H9 (cell line): ENCODE measurements around the gene OGFOD2. TPM values are rescaled to one million over a fixed set of nuclear protein-coding genes. Genes with fewer than 3 reads are reported as not detected.
A peak's percentile ranks its signal among the peaks of the same experiment; 100 is the strongest.

Experiments used
- DNase-seq: peaks from one replicate; pipeline ENCODE4 v3.0.0-alpha.2; 2017
- H2AFZ ChIP-seq: one replicate; pipeline ENCODE4 v1.6.1; 2013; ENCODE audit warnings: mild to moderate bottlenecking, low read length, control low read depth, moderate library complexity
- H2AK5ac ChIP-seq: 2 replicates; pipeline ENCODE4 v1.6.1; 2013; ENCODE audit warnings: low read length, control low read depth, mixed read lengths; ENCODE audit not compliant: insufficient read length
- H2BK120ac ChIP-seq: one replicate; pipeline ENCODE4 v1.6.1; 2013; ENCODE audit warnings: low read depth, mild to moderate bottlenecking, low read length, control low read depth, inconsistent platforms; ENCODE audit not compliant: poor library complexity, severe bottlenecking
- H2BK12ac ChIP-seq: 2 replicates; pipeline ENCODE4 v1.6.1; 2013; ENCODE audit warnings: low read length, control low read depth, mixed read lengths, low read depth; ENCODE audit not compliant: insufficient read length
- H2BK15ac ChIP-seq: 2 replicates; pipeline ENCODE4 v1.6.1; 2013; ENCODE audit warnings: low read depth, low read length, control low read depth
- H2BK20ac ChIP-seq: one replicate; pipeline ENCODE4 v1.6.1; 2013; ENCODE audit warnings: low read depth, mild to moderate bottlenecking, low read length, control low read depth, inconsistent platforms; ENCODE audit not compliant: poor library complexity, severe bottlenecking
- H2BK5ac ChIP-seq: 2 replicates; pipeline ENCODE4 v1.6.1; 2013; ENCODE audit warnings: low read length, control low read depth, mixed read lengths; ENCODE audit not compliant: insufficient read length
- H3K14ac ChIP-seq: 2 replicates; pipeline ENCODE4 v1.6.1; 2013; ENCODE audit warnings: low read length, control low read depth; ENCODE audit not compliant: insufficient read depth
- H3K18ac ChIP-seq: 2 replicates; pipeline ENCODE4 v1.6.1; 2013; ENCODE audit warnings: low read depth, mild to moderate bottlenecking, mixed read lengths, low read length, control low read depth; ENCODE audit not compliant: insufficient read length
- H3K23ac ChIP-seq: 2 replicates; pipeline ENCODE4 v1.6.1; 2013; ENCODE audit warnings: low read length, control low read depth, mixed read lengths, low read depth; ENCODE audit not compliant: insufficient read length
- H3K23me2 ChIP-seq: 2 replicates; pipeline ENCODE4 v1.6.1; 2013; ENCODE audit warnings: low read depth, mild to moderate bottlenecking, mixed read lengths, low read length, control low read depth; ENCODE audit not compliant: insufficient read length, poor library complexity, severe bottlenecking
- H3K27ac ChIP-seq: 2 replicates; pipeline ENCODE4 v1.5.1; 2013; ENCODE audit warnings: low read length, control low read depth, mixed read lengths, low read depth; ENCODE audit not compliant: insufficient read length
- H3K27me3 ChIP-seq: 2 replicates; pipeline ENCODE4 v1.6.1; 2013; ENCODE audit warnings: low read length, control low read depth, inconsistent platforms; ENCODE audit not compliant: insufficient read depth
- H3K4ac ChIP-seq: 2 replicates; pipeline ENCODE4 v1.6.1; 2013; ENCODE audit warnings: low read depth, mild to moderate bottlenecking, control low read depth, inconsistent platforms, low read length, moderate library complexity
- H3K4me1 ChIP-seq: 2 replicates; pipeline ENCODE4 v1.6.1; 2013; ENCODE audit warnings: low read length, control low read depth, inconsistent platforms; ENCODE audit not compliant: insufficient read depth
- H3K4me2 ChIP-seq: 2 replicates; pipeline ENCODE4 v1.6.1; 2013; ENCODE audit warnings: low read length, control low read depth, mixed read lengths; ENCODE audit not compliant: insufficient read length, insufficient read depth
- H3K56ac ChIP-seq: 2 replicates; pipeline ENCODE4 v1.6.1; 2013; ENCODE audit warnings: low read depth, mild to moderate bottlenecking, mixed read lengths, low read length, control low read depth; ENCODE audit not compliant: insufficient read length
- H3K79me1 ChIP-seq: 2 replicates; pipeline ENCODE4 v1.6.1; 2013; ENCODE audit warnings: low read depth, mild to moderate bottlenecking, moderate library complexity, low read length, control low read depth, inconsistent platforms; ENCODE audit not compliant: insufficient read depth, poor library complexity, severe bottlenecking
- H3K79me2 ChIP-seq: 2 replicates; pipeline ENCODE4 v1.6.1; 2013; ENCODE audit warnings: low read length, control low read depth, inconsistent platforms; ENCODE audit not compliant: insufficient read depth
- H3K9ac ChIP-seq: 2 replicates; pipeline ENCODE4 v1.6.1; 2013; ENCODE audit warnings: low read length, control low read depth, mixed read lengths; ENCODE audit not compliant: insufficient read length; ENCODE audit errors: extremely low read depth
- H3K9me3 ChIP-seq: one replicate; pipeline ENCODE4 v1.6.1; 2013; ENCODE audit warnings: low read depth, low read length, inconsistent platforms; ENCODE audit not compliant: control insufficient read depth
- H3T11ph ChIP-seq: one replicate; pipeline ENCODE4 v1.6.1; 2013; ENCODE audit warnings: mild to moderate bottlenecking, low read length, control low read depth, inconsistent platforms
- H4K20me1 ChIP-seq: one replicate; pipeline ENCODE4 v1.6.1; 2013; ENCODE audit not compliant: control insufficient read depth, insufficient read length, insufficient read depth
- H4K5ac ChIP-seq: 2 replicates; pipeline ENCODE4 v1.6.1; 2013; ENCODE audit warnings: low read depth, mild to moderate bottlenecking, mixed read lengths, low read length, control low read depth; ENCODE audit not compliant: insufficient read length
- H4K8ac ChIP-seq: replicated peaks from 2 replicates; pipeline ENCODE4 v1.6.1; 2013; ENCODE audit warnings: low read length, control low read depth, mixed read lengths, low read depth; ENCODE audit not compliant: insufficient read length
- H4K91ac ChIP-seq: 2 replicates; pipeline ENCODE4 v1.6.1; 2013; ENCODE audit warnings: low read depth, mild to moderate bottlenecking, moderate library complexity, mixed read lengths, low read length, control low read depth; ENCODE audit not compliant: insufficient read length
- H3K27ac Mint-ChIP-seq, 3 experiments: 2 replicates in 2 of 3; 3 replicates in 1 of 3; pipeline ENCODE4 v1.8.0; 2020 to 2021; ENCODE audit warnings: mixed read lengths in 3 of 3, mild to moderate bottlenecking in 1 of 3, moderate library complexity in 1 of 3
- H3K27me3 Mint-ChIP-seq: 2 replicates; pipeline ENCODE4 v1.8.0; 2021; ENCODE audit warnings: low read depth, mild to moderate bottlenecking, moderate library complexity, mixed read lengths
- H3K36me3 Mint-ChIP-seq, 3 experiments: 2 replicates in 2 of 3; 3 replicates in 1 of 3; pipeline ENCODE4 v1.8.0; 2020 to 2021; ENCODE audit warnings: low read depth in 3 of 3, mixed read lengths in 3 of 3; ENCODE audit not compliant: insufficient read depth in 1 of 3
- H3K4me1 Mint-ChIP-seq, 2 experiments: 2 replicates each; pipeline ENCODE4 v1.8.0; 2020; ENCODE audit warnings: mixed read lengths in 2 of 2
- H3K4me3 Mint-ChIP-seq, 2 experiments: 2 replicates in 1 of 2; 3 replicates in 1 of 2; pipeline ENCODE4 v1.8.0; 2020 to 2021; ENCODE audit warnings: mild to moderate bottlenecking in 2 of 2, mixed read lengths in 2 of 2, moderate library complexity in 1 of 2
- H3K9me3 Mint-ChIP-seq, 2 experiments: 2 replicates in 1 of 2; 3 replicates in 1 of 2; pipeline ENCODE4 v1.8.0; 2020; ENCODE audit warnings: mild to moderate bottlenecking in 2 of 2, mixed read lengths in 2 of 2, moderate library complexity in 1 of 2
- WGBS: extraction: QIAGEN DNeasy Blood & Tissue Kit; methylation state at CpG from one replicate; pipeline ENCODE4 v1.1.7; 2013; ENCODE audit warnings: missing lambda C conversion rate, low lambda C conversion rate, mixed read lengths; ENCODE audit not compliant: insufficient read length; ENCODE audit errors: extremely low coverage; 5-methylcytosine and 5-hydroxymethylcytosine counted together
- total RNA-seq: library from RNA; stranded (reverse); gene quantifications from 2 replicates; pipeline ENCODE4 v1.2.1, GENCODE V29; 2021
- TF ChIP-seq, protein P1 (sequence below): fragments of 200-600 bp; sonication (generic); conservative IDR thresholded peaks from 3 replicates; pipeline ENCODE4 v1.8.0; 2021; ENCODE audit warnings: antibody characterized with exemption, mild to moderate bottlenecking

The OGFOD2 gene
- total RNA-seq, 1 experiment from 2014 or later, result 14.7 TPM

GRCh38 chr12:122980183-122981035 is 5.4 kb downstream of the OGFOD2 start, which contains the start of gene ARL6IP4:
TSS of gene ARL6IP4 (plus strand) at chr12:122980681. CDS start at chr12:122981140, 459 bp downstream.
- H2BK12ac ChIP-seq, result no peak within 1 kb of the TSS
- H2BK5ac ChIP-seq, result no peak within 1 kb of the TSS
- H3K23ac ChIP-seq, result no peak within 1 kb of the TSS
- TF ChIP-seq, protein P1, sequence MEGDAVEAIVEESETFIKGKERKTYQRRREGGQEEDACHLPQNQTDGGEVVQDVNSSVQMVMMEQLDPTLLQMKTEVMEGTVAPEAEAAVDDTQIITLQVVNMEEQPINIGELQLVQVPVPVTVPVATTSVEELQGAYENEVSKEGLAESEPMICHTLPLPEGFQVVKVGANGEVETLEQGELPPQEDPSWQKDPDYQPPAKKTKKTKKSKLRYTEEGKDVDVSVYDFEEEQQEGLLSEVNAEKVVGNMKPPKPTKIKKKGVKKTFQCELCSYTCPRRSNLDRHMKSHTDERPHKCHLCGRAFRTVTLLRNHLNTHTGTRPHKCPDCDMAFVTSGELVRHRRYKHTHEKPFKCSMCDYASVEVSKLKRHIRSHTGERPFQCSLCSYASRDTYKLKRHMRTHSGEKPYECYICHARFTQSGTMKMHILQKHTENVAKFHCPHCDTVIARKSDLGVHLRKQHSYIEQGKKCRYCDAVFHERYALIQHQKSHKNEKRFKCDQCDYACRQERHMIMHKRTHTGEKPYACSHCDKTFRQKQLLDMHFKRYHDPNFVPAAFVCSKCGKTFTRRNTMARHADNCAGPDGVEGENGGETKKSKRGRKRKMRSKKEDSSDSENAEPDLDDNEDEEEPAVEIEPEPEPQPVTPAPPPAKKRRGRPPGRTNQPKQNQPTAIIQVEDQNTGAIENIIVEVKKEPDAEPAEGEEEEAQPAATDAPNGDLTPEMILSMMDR, result no peak
- no peak within 1 kb of the TSS for H2AK5ac ChIP-seq
- Mint-ChIP-seq H3K27me3 (no peaks in the 10 kb centered on the region), H3K9me3 (no peaks in the 10 kb centered on the region), H3K36me3 (peaks cover 0 to 20% (median 8%) of the 10 kb centered on the region in 3 experiments; a peak in 4 of 7 replicates), H3K4me3 (peak within 1 kb of the TSS; percentile 88 to 93), H3K27ac (peak within 1 kb of the TSS in 2 of 3 experiments; percentile 85 to 87; a peak in 3 of 7 replicates), H3K4me1 (peaks cover 18 to 41% of the 10 kb centered on the region in 2 experiments)
- H3K27ac ChIP-seq, result no peak within 1 kb of the TSS
- no peak within 1 kb of the TSS for H2BK20ac ChIP-seq
- no peaks in the 10 kb centered on the region for H3K27me3 ChIP-seq
- no peaks in the 10 kb centered on the region for H4K20me1 ChIP-seq
- H2BK15ac ChIP-seq, result no peak within 1 kb of the TSS; the same call in 1 of the 2 replicates
- H3K79me2 ChIP-seq, result no peaks in the 10 kb centered on the region
- no peak for DNase-seq
- WGBS, result no CpG with 5 or more reads among the region's 96 CpGs
- H4K5ac ChIP-seq, result no peak within 1 kb of the TSS
- no peaks in the 10 kb centered on the region for H3K79me1 ChIP-seq
- H2AFZ ChIP-seq, result no peak within 1 kb of the TSS
- H3T11ph ChIP-seq, result no peak within 1 kb of the TSS
- H3K4me2 ChIP-seq, result peak within 1 kb of the TSS; percentile 79
- no peak within 1 kb of the TSS for H4K8ac ChIP-seq
- peaks cover 8% of the 10 kb centered on the region; the same call in 1 of the 2 replicates for H3K4me1 ChIP-seq
- no peak within 1 kb of the TSS for H3K56ac ChIP-seq
- peaks cover 17% of the 10 kb centered on the region for H3K23me2 ChIP-seq
- no peak within 1 kb of the TSS for H4K91ac ChIP-seq
- H3K9me3 ChIP-seq, result no peaks in the 10 kb centered on the region
- no peak within 1 kb of the TSS for H3K4ac ChIP-seq
- peak within 1 kb of the TSS; percentile 84 for H3K14ac ChIP-seq
- peak within 1 kb of the TSS; percentile 62 for H3K9ac ChIP-seq
- H2BK120ac ChIP-seq, result no peak within 1 kb of the TSS
- H3K18ac ChIP-seq, result peak within 1 kb of the TSS; percentile 65
